ENCODE measurements around the gene INO80.
"Not testable (repeated sequence)": the region's sequence is repeated elsewhere in the genome, so short reads cannot be mapped to it uniquely, and the experiment has no call there.

Gene INO80, protein sequence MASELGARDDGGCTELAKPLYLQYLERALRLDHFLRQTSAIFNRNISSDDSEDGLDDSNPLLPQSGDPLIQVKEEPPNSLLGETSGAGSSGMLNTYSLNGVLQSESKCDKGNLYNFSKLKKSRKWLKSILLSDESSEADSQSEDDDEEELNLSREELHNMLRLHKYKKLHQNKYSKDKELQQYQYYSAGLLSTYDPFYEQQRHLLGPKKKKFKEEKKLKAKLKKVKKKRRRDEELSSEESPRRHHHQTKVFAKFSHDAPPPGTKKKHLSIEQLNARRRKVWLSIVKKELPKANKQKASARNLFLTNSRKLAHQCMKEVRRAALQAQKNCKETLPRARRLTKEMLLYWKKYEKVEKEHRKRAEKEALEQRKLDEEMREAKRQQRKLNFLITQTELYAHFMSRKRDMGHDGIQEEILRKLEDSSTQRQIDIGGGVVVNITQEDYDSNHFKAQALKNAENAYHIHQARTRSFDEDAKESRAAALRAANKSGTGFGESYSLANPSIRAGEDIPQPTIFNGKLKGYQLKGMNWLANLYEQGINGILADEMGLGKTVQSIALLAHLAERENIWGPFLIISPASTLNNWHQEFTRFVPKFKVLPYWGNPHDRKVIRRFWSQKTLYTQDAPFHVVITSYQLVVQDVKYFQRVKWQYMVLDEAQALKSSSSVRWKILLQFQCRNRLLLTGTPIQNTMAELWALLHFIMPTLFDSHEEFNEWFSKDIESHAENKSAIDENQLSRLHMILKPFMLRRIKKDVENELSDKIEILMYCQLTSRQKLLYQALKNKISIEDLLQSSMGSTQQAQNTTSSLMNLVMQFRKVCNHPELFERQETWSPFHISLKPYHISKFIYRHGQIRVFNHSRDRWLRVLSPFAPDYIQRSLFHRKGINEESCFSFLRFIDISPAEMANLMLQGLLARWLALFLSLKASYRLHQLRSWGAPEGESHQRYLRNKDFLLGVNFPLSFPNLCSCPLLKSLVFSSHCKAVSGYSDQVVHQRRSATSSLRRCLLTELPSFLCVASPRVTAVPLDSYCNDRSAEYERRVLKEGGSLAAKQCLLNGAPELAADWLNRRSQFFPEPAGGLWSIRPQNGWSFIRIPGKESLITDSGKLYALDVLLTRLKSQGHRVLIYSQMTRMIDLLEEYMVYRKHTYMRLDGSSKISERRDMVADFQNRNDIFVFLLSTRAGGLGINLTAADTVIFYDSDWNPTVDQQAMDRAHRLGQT (N-terminal part only)
- total RNA-seq: 134 reads per million, percentile 87 among the genes with 10 or more reads in this experiment

DNA sequence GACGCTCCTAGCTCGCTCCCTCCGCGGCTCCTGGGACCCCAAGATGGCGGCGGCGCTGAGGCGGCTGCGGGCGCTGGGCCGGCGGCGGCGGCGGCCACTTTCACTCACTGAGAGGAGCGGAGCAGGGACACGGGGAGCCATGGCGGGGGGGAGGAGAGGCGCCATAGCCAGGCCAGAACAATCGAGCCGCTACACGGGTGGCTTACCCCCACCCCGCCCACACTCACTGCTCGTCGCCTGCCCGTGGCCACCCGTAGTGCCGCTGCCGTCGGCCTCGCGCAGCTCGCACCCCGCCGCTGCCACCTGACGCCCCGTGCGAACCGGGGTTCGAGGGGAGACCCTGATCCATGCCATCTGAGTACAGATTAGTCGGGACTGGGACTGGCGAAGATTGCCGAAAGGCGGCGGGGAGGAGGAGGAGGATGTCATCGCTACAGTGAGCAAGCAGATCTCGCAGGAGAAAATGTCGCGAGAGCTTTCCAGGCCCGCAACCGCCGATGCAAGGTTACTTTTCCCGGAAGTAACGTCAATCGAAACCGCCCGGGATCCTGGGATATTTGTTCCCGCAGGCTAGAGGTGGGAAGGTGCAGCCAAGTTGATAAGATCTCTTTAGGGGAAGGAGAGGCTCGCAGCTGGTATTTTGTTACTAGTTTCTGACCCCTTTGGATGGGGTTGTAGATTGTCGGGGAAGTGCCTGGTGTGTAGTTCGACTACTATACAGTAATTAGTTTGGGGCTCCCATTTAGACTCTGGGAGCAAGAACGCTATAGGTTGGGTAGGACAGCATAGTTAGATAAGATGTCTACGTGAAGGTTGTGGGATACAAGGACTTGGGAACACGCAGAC is at the start of gene INO80:
Gene INO80 (minus strand): TSS at position 165 of the 846 bp plus-strand sequence. CDS start 19,970 bp downstream, outside the sequence.
- DNase-seq: peak; percentile 97

DNA sequence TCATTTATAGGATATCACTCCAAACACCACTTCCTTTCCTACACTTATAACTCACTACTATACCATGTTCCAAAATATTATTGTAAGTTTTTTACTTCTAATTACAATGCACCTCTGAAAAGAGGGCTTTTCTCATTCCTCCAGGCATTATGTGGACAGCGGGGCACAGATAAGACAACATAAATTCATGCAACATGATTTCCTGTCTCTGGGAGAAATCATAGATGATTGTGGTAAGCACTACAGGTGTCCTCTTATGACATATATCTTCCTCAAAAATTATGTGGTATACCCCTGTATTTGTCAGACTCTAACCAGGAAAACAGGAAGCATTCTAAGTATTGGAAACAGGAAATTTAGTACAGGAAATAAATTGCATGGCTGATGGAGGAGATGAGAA is 45.7 kb upstream of the INO80 start:
- no peak for DNase-seq

DNA sequence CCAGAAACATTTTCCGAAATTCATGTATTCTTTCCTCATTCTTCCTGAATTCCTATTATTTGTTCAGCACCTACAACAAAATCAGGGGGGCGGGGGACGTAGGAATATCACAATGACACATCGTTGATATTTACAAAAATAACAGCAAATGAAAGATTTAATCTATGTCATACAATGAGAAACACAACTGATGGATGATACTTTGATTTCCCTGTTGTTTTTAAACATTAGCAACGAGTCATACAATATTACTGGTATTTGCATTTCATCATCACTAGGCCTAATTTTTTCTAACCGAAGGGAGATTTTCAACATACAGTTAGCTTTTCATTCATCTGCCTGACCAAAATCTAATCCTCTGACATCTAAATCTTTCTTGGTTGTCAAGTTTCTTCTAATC is 45.3 kb upstream of the INO80 start:
- no peak for DNase-seq

DNA sequence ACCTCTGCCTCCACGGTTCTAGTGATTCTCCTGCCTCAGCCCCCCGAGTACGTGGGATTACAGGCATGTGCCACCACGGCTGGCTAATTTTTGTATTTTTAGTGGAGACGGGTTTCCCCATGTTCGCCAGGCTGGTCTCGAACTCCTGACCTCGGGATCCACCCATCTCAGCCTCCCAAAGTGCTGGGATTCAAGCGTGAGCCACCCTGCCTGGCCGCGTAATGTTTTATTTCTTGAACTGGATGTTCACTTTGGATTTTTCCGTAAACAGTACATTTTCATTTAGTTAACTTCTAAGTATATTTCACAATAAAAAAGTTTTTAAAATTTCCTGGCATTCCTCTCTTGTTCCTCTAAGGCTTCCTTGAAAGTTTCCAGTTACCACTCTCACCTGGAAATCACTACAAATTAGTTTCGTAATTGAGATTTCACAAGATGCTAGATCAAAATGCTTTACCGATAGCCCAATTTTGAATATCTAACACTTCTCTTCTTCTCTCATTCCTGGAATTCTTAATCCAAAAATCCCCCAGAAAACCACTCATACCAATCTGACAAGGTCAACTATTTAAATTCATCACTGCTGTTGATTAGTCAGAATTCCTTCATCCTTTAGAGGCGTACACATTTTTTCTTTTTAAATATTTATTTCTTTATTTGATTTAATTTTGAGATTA is 44.7 kb upstream of the INO80 start:
- no peak for DNase-seq

DNA sequence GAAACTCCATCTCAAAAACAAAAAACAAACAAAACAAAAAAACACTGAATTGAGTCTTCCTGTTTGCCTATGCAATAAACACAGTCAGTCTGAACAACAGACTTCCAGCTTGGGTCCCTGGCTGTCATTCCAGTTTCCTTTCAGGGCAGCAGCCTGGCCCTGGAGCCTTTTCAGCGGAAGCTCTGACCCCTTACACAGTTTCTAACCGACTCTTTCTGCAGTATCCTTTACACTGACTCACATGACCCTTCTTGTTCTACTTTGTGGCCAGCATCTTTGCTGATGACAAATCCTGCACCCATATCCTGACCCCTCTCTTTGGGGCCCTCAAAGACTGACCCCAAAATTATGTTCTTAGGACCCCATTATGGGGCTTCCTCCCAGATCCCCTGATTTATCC is 38.3 kb upstream of the INO80 start:
- DNase-seq: no peak

DNA sequence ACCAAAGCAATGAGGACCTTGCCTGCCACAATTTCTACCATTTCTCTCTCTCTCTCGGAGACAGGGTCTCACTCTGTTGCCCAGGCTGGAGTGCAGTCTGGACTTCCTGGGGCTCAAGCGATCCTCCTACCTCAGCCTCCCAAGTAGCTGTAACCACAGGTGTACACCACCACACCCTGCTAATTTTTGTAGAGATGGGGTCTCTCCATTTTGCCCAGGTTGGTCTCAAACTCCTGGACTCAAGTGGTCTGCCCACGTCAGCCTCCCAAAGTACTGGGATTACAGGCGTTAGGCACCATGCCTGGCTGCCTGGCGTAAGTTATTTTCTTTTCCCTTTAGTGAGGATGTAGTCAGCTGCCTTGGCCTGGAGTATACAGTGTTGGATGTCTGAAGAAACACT is 37.7 kb upstream of the INO80 start:
- DNase-seq: no peak

DNA sequence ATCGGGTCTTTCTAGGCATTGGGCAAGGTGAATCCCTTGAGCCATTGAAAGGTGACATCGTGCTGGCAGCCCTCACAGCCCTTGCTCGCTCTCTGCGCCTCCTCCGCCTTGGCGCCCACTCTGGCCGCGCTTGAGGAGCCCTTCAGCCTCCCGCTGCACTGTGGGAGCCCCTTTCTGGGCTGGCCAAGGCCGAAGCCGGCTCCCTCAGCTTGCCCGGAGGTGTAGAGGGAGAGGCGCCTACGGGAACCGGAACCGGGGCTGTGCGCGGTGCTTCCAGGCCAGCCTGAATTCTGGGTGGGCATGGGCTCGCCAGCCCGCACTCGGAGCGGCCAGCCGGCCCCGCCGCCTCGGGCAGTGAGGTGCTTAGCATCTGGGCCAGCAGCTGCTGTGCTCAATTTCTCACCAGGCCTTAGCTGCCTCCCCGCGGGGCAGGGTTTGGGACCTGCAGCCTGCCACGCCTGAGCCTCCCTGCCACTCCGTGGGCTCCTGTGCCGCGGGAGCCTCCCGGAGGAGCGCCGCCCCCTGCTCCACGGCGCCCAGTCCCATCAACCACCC is 35.4 kb upstream of the INO80 start:
- DNase-seq: no peak

DNA sequence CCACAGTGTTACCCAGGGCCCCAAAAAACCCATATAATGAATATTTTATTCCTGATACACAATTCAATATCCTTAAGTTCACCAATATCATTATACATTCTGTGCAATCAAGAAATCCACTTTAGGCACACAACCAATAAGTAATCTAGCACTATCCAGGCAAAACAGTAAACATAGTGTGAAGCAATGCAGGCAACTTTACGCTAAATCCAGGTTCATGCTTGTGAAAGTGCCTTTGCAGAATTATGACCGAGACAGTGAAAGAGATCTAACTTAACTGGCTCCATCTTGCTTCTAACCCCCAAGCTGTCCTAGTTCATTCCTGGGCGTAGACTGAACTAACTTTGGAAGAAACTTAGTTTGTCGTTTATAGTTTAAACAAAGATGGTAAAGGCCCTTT is 34.2 kb upstream of the INO80 start:
- no peak for DNase-seq

DNA sequence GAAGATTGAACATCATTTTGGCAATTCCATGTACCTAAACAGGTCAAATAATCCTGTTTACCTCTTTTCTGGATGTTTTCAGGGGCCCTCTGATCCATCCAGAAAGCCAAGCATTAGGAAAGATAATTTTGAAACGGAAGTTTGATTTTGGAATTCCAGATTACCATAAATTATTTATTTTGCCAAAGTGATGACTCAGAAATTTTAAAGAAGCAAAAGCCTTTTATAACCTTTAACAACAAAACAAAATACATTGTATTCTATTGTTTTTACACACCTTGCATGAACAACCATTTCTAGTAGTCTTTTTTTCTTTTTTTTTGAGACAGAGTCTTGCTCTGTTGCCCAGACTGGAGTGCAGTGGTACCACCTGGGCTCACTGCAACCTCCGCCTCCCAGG is 32.0 kb upstream of the INO80 start:
- DNase-seq: no peak

DNA sequence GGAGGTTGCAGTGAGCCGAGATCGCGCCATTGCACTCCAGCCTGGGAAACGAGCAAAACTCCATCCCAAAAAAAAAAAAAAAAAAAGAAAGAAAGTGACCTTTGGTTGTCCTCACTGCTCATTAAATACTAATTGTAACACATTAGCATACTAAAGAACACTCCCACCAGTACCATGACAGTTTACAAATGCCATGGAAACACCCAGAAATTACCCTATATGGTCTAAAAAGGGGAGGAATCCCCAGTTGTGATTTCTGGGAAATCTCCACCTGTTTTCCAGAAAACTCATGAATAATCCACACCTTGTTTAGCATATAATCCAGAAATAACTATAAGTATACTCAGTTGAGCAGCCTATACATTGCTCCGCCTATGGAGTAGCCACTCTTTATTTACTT is 23.5 kb upstream of the INO80 start:
- DNase-seq: no peak

DNA sequence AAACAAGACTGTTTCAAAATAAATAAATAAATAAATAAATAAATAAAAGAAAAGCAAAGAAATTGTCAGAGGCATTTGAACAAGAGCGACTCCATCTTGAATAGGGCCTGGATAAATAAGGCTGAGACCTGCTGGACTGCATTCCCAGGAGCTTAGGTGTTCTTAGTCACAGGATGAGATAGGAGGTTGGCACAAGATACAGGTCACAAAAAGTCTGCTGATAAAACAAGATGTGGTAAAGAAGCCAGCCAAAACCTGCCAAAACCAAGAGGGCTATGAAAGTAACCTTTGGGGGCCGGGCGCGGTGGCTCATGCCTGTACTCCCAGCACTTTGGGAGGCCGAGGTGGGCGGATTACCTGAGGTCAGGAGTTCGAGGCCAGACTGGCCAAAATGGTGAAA is 23.0 kb upstream of the INO80 start:
- not testable (repeated sequence) for DNase-seq

DNA sequence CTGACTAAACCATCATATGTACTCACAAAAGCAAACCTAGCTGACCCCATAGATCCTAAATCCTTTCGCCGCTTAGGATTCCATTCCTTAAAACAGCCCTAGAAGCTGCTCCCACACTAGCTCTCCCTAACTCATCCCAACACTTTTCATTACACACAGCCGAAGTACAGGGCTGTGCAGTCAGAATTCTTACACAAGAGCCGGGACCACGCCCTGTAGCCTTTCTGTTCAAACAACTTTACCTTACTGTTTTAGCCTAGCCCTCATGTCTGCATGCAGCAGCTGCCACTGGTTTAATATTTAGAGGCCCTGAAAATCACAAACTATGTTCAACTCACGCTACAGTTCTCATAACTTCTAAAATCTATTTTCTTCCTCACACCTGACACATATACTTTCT is 19.5 kb upstream of the INO80 start:
- DNase-seq: not testable (repeated sequence)

DNA sequence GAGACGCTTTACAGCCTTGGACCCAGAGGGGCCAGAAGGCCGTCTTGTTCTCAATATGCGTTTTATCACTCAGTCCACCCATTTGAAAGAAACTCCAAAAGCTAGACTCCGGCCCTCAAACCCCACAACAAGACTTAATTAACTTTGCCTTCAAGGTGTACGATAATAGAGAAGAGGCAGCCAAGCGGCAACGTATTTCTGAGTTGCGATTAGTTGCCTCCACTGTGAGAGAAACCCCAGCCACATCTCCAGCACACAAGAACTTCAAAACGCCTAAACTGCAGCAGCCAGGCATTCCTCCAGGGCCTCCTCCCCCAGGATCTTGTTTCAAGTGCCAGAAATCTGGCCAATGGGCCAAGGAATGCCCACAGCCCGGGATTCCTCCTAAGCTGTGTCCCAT is 17.4 kb upstream of the INO80 start:
- DNase-seq: no peak

DNA sequence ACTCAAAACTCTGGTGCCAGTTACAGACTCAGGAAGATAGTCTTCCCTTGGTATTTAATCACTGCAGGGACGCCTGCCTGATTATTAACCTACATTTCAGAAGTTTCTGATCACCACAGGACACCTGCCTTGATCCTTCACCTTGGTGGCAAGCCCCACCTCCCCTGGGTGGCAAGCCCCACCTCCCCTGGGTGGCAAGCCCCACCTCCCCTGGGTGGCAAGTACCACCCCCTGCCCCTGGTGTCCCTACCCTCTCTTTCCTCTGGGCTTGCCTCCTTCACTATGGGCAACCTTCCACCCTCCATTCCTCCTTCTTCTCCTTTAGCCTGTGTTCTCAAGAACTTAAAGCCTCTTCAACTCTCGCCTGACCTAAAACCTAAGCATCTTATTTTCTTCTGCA is 16.0 kb upstream of the INO80 start:
- not testable (repeated sequence) for DNase-seq

DNA sequence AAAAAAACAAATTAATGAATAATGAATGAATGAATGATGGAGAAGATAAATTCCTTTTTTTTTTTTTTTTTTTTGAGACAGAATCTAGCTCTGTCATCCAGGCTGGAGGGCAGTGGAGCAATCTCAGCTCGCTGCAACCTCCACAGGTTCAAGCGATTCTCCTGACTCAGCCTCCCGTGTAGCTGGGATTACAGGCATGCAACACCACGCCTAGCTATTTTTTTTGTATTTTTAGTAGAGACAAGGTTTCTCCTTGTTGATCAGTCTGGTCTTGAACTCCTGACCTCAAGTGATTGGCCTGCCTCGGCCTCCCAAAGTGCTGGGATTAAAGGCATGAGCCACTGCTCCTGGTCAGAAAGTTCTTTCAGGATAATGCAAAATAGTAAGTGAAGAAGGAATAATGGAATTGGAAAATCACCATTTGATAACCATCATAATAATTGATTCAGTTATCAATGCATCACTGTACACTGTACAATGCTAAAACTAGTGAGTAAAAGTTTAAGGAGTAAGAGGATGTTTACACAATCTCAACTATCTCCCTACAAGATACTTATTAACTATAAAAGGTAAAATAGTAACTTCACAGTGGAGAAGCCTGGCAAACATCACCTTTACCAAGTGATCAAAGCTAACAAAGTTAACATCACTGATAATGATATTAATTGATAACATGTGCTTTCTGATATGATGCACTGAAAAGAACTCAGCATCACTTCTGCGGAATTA is 12.3 kb upstream of the INO80 start:
- DNase-seq: no peak

DNA sequence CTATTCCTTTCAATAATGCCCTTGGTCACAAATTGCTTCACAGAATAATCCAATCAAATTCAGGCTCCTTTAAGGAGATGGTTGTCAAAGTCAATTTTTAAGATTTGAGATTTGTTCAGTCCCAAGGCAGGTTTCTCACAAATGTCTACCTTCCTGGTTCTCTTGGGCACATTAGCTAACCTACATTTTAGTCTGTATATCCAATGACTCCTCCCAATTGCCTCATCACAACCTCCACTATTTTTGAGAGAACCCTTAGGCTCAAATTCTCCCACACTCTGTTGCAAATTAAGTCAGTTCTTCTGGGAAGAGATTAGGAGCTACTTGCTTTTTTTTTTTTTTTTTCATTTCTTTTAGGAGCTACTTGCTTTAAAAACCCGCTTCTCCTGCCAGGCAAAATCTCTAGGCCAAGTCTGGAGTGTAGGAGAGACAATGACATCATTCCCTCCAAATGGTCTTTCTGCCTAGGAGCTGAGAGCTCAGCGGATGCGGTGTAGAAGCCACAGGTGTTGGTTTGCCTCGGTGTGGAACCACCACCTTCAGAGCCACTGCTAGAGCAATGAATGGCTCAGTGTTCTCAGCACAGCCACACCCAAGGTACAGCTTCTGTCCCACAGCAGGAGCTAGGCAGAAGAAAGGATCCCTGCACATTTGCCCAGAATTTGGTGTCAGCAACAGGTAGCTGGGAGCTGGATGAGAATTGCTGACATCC is 10.0 kb upstream of the INO80 start:
- DNase-seq: no peak

DNA sequence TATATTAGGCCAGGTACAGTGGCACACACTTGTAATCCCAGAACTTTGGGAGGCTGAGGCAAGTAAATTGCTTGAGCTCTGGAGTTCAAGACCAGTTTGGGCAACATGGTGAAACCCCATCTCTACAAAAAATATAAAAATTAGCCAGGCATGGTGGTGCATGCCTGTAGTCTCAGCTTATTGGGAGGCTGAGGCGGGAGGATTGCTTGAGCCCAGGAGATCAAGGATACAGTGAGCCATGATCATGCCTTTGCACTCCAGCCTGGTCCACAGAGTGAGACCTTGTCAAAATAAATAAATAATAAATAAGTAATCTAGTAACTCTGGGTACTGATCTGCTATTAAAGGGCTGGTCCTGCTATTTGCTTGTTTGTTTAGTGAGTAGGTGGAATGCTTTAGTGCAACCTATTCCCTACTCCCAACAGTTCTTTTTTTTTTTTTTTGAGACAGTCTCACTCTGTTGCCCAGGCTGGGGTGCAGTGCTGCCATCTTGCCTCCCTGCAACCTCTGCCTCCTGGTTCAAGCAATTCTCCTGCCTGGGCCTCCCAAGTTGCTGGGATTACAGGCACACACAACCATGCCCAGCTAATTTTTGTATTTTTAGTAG is 9.1 kb upstream of the INO80 start:
- no peak for DNase-seq

DNA sequence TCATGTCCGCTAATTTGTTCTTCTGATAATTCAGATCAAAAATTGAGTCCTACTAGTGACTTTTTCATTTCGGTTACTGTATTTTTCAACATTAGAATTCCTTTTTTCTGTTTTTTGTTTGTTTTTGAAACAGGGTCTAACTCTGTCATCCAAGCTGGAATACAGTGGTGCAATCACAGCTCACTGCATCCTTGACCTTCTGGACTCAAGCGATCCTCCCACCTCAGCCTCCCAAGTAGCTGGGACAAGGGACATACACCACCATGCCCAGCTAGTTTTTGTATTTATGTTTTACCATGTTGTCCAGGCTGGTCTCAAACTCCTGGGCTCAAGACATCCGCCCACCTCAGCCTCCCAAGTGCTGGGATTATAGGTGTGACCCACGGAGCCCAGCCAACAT is 8.0 kb upstream of the INO80 start:
- no peak for DNase-seq

DNA sequence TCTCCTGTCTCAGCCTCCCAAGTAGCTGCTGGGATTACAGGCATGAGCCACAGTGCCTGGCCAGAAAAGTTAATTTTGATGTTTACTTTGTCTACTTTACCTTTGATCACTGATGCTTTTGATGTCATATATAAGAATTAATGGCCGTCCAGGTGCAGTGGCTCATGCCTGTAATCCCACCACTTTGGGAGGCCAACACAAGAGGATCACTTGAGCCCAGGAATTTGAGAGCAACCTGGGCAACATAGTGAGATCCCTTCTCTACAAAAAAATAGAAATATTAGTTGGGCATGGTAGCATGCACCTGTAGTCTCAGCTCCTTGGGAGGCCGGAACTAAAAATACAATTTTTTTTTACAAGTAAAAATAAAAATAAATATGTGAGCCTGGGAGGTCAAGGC is 6.8 kb upstream of the INO80 start:
- no peak for DNase-seq

Data from effector CD4-positive, alpha-beta T cell (primary cell).